ENCODE measurements around the gene GPATCH1. TPM values are rescaled to one million over a fixed set of nuclear protein-coding genes. Genes with fewer than 3 reads are reported as not detected.

The GPATCH1 gene
- total and polyA plus RNA-seq, 2 of the 13 experiments (the other 11 are each of a cell fraction or from before 2014, with no cell fraction given), result 6.8 to 6.9 TPM

DNA sequence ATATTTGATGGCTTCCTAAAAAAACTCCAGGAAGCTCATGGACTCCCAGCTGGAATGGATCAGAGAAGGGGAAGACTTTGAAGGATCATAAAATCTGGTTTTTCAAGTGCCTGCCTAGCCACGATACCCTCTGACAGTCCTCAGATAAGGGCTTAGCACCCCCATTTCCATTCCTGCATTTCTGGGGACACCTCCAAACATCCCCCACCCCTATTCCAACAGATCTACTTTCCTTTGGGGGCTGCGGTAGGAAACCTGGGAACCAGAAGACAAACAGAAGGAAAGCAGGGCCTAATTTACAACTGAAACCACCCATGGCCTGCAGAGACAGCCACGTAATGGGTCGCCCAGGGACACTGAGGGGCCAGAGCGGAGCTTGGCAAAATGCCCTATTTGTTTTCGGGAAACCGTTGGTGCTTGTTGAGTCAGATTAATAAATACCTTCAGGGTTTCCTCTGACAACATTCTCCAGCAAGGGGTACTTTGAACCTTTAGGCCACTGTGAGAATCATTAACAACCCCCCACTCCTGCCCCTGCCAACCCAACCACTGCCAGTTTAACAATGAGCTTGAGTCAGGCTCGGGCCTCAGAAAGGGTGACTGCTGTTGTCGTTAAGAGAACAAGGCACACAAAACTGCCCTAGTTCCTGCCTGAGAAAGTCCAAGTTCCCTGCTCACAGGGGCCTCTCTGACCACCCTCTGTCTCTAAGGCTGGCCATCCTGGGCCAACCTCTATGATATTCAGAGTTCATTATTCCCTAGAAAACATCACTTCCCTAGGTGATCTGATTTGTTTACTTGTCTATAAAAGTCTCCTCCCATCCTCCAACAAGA, 39.8 kb upstream of the GPATCH1 start (continued):
- TF ChIP-seq ARID2 (CRISPR knock-in tag; IDR thresholded peaks at IDR 0.05; ENCODE audit: borderline replicate concordance) (no peak), KDM3A (CRISPR knock-in tag; IDR thresholded peaks at IDR 0.05; ENCODE audit: low read depth) (peak; percentile 66), ZNF747 (CRISPR knock-in tag; IDR thresholded peaks at IDR 0.05; ENCODE audit: borderline replicate concordance) (peak; percentile 82; the same call in 1 of the 2 replicates), ZNF431 (CRISPR knock-in tag; IDR thresholded peaks at IDR 0.05; ENCODE audit: borderline replicate concordance, low read depth) (no peak; the same call in 1 of the 2 replicates), NFE2 (CRISPR knock-in tag; IDR thresholded peaks at IDR 0.05) (no peak), SMAD3 (CRISPR knock-in tag; IDR thresholded peaks at IDR 0.05) (peak; percentile 54; the same call in 1 of the 2 replicates), ZNF367 (CRISPR knock-in tag; IDR thresholded peaks at IDR 0.05; ENCODE audit: borderline replicate concordance) (no peak), MED13 (CRISPR knock-in tag; IDR thresholded peaks at IDR 0.05) (0 out of 2 replicates have a peak, but pooled peaks have one; percentile 6), CHD4 (IDR thresholded peaks at IDR 0.05; ENCODE audit: borderline replicate concordance, low read length) (no peak), ZKSCAN8 (CRISPR knock-in tag; IDR thresholded peaks at IDR 0.05; ENCODE audit: borderline replicate concordance) (peak; percentile 55; the same call in 1 of the 2 replicates), FLYWCH1 (CRISPR knock-in tag; IDR thresholded peaks at IDR 0.05) (no peak), FOXA1 (IDR thresholded peaks at IDR 0.05) (no peak), FOXA1 (CRISPR knock-in tag; IDR thresholded peaks at IDR 0.05) (peak; percentile 60), ZNF550 (CRISPR knock-in tag; IDR thresholded peaks at IDR 0.05; ENCODE audit: borderline replicate concordance) (no peak), HOXA9 (CRISPR knock-in tag; IDR thresholded peaks at IDR 0.05; ENCODE audit: borderline replicate concordance) (no peak), HNRNPH1 (optimal IDR thresholded peaks at IDR 0.05; ENCODE audit: low read depth, low read length) (no peak), JUND (CRISPR knock-in tag; IDR thresholded peaks at IDR 0.05) (no peak), RFX5 (IDR thresholded peaks at IDR 0.05; ENCODE audit: low read depth, low read length) (peak; percentile 67; the same call in 1 of the 2 replicates), ZNF724P (CRISPR knock-in tag; IDR thresholded peaks at IDR 0.05; ENCODE audit: borderline replicate concordance) (peak; percentile 37; the same call in 1 of the 2 replicates)
- TF ChIP-seq, protein P1, sequence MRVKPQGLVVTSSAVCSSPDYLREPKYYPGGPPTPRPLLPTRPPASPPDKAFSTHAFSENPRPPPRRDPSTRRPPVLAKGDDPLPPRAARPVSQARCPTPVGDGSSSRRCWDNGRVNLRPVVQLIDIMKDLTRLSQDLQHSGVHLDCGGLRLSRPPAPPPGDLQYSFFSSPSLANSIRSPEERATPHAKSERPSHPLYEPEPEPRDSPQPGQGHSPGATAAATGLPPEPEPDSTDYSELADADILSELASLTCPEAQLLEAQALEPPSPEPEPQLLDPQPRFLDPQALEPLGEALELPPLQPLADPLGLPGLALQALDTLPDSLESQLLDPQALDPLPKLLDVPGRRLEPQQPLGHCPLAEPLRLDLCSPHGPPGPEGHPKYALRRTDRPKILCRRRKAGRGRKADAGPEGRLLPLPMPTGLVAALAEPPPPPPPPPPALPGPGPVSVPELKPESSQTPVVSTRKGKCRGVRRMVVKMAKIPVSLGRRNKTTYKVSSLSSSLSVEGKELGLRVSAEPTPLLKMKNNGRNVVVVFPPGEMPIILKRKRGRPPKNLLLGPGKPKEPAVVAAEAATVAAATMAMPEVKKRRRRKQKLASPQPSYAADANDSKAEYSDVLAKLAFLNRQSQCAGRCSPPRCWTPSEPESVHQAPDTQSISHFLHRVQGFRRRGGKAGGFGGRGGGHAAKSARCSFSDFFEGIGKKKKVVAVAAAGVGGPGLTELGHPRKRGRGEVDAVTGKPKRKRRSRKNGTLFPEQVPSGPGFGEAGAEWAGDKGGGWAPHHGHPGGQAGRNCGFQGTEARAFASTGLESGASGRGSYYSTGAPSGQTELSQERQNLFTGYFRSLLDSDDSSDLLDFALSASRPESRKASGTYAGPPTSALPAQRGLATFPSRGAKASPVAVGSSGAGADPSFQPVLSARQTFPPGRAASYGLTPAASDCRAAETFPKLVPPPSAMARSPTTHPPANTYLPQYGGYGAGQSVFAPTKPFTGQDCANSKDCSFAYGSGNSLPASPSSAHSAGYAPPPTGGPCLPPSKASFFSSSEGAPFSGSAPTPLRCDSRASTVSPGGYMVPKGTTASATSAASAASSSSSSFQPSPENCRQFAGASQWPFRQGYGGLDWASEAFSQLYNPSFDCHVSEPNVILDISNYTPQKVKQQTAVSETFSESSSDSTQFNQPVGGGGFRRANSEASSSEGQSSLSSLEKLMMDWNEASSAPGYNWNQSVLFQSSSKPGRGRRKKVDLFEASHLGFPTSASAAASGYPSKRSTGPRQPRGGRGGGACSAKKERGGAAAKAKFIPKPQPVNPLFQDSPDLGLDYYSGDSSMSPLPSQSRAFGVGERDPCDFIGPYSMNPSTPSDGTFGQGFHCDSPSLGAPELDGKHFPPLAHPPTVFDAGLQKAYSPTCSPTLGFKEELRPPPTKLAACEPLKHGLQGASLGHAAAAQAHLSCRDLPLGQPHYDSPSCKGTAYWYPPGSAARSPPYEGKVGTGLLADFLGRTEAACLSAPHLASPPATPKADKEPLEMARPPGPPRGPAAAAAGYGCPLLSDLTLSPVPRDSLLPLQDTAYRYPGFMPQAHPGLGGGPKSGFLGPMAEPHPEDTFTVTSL (CRISPR knock-in tag; IDR thresholded peaks at IDR 0.05; ENCODE audit: borderline replicate concordance), result peak; percentile 87
- TF ChIP-seq, protein P2, sequence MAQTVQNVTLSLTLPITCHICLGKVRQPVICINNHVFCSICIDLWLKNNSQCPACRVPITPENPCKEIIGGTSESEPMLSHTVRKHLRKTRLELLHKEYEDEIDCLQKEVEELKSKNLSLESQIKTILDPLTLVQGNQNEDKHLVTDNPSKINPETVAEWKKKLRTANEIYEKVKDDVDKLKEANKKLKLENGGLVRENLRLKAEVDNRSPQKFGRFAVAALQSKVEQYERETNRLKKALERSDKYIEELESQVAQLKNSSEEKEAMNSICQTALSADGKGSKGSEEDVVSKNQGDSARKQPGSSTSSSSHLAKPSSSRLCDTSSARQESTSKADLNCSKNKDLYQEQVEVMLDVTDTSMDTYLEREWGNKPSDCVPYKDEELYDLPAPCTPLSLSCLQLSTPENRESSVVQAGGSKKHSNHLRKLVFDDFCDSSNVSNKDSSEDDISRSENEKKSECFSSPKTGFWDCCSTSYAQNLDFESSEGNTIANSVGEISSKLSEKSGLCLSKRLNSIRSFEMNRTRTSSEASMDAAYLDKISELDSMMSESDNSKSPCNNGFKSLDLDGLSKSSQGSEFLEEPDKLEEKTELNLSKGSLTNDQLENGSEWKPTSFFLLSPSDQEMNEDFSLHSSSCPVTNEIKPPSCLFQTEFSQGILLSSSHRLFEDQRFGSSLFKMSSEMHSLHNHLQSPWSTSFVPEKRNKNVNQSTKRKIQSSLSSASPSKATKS (CRISPR knock-in tag; IDR thresholded peaks at IDR 0.05), result no peak; the same call in 1 of the 2 replicates
- TF ChIP-seq, protein P3, sequence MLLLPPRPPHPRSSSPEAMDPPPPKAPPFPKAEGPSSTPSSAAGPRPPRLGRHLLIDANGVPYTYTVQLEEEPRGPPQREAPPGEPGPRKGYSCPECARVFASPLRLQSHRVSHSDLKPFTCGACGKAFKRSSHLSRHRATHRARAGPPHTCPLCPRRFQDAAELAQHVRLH (CRISPR knock-in tag; IDR thresholded peaks at IDR 0.05; ENCODE audit: borderline replicate concordance, low read depth), result peak; percentile 53; the same call in 1 of the 2 replicates
